Kidney epithelial cell (primary cell): ENCODE data around the gene TMEM232. TPM values are rescaled to one million over a fixed set of nuclear protein-coding genes. Genes with fewer than 3 reads are reported as not detected.
A peak's percentile ranks its signal among the peaks of the same experiment; 100 is the strongest.

ENCODE experiments used
- DNase-seq: peaks from one replicate; pipeline ENCODE4 v3.0.0-alpha.2; 2010; ENCODE audit warnings: low read depth
- H3K27me3 ChIP-seq: 2 replicates; pipeline ENCODE4 v1.6.0; 2011; ENCODE audit warnings: low read length; ENCODE audit not compliant: control insufficient read depth, insufficient read depth
- H3K36me3 ChIP-seq: 2 replicates; pipeline ENCODE4 v1.5.1; 2011; ENCODE audit warnings: low read length; ENCODE audit not compliant: control insufficient read depth, insufficient read depth
- H3K4me3 ChIP-seq: 2 replicates; pipeline ENCODE4 v1.5.1; 2011; ENCODE audit warnings: low read depth, mild to moderate bottlenecking, control low read depth, low read length
- CTCF ChIP-seq: IDR thresholded peaks from 2 replicates; pipeline ENCODE4 v1.5.1; 2011; ENCODE audit warnings: mild to moderate bottlenecking, moderate library complexity, low read length, control low read depth, inconsistent platforms; ENCODE audit not compliant: insufficient read depth, poor library complexity, severe bottlenecking
- total RNA-seq: library from RNA; depleted of rRNA; stranded (reverse); fragments of >200 nt; gene quantifications from 2 replicates; pipeline ENCODE4 v1.2.3, GENCODE V29; 2015

The TMEM232 gene
- total RNA-seq, 1 donor from 2014 or later, result 10.9 TPM

GRCh38 chr5:110612794-110613247, 113.7 kb downstream of the TMEM232 start:
- TF ChIP-seq CTCF, result no peak
- Histone ChIP-seq H3K36me3 (no peaks in the 10 kb centered on the region), H3K4me3 (no peak overlapping the region), H3K27me3 (no peaks in the 10 kb centered on the region)
- DNase-seq, result no peak

GRCh38 chr5:110611817-110612216, 114.7 kb downstream of the TMEM232 start:
- no peak for DNase-seq
- Histone ChIP-seq H3K4me3 (no peak overlapping the region), H3K27me3 (no peaks in the 10 kb centered on the region), H3K36me3 (no peaks in the 10 kb centered on the region)
- TF ChIP-seq CTCF, result no peak

- Histone ChIP-seq H3K27me3 (no peaks in the 10 kb centered on the region), H3K4me3 (no peak overlapping the region), H3K36me3 (no peaks in the 10 kb centered on the region)
- DNase-seq, result no peak
- TF ChIP-seq CTCF, result no peak
Observed at GRCh38 chr5:110594866-110595265, 131.6 kb downstream of the TMEM232 start.

GRCh38 chr5:110590187-110590586, 136.3 kb downstream of the TMEM232 start:
- DNase-seq, result no peak
- H3K27me3 ChIP-seq, result no peaks in the 10 kb centered on the region
- no peaks in the 10 kb centered on the region for H3K36me3 ChIP-seq
- peak; percentile 38 for TF ChIP-seq CTCF
- H3K4me3 ChIP-seq, result no peak overlapping the region

GRCh38 chr5:110588286-110588980, 138.0 kb downstream of the TMEM232 start:
- no peaks in the 10 kb centered on the region for H3K36me3 ChIP-seq
- no peaks in the 10 kb centered on the region for H3K27me3 ChIP-seq
- H3K4me3 ChIP-seq, result no peak overlapping the region
- DNase-seq, result no peak
- TF ChIP-seq CTCF, result no peak

- Histone ChIP-seq H3K36me3 (no peaks in the 10 kb centered on the region), H3K27me3 (no peaks in the 10 kb centered on the region), H3K4me3 (no peak overlapping the region)
- DNase-seq, result no peak
- no peak for TF ChIP-seq CTCF
Observed at GRCh38 chr5:110580625-110581024, 145.8 kb downstream of the TMEM232 start.
